Mesothelial cell of epicardium (in vitro differentiated cells): ENCODE measurements around the gene JAM3. TPM values are rescaled to one million over a fixed set of nuclear protein-coding genes. Genes with fewer than 3 reads are reported as not detected.

Experiments
- DNase-seq, 2 experiments: peaks; one replicate each; pipeline ENCODE4 v3.0.0; 2021; ENCODE audit warnings: low spot score in 2 of 2; ENCODE audit not compliant: unreplicated experiment in 2 of 2
- H3K27ac Mint-ChIP-seq: 2 replicates; pipeline ENCODE4 v1.8.0; 2021; ENCODE audit warnings: mixed read lengths
- H3K27me3 Mint-ChIP-seq: 2 replicates; pipeline ENCODE4 v1.8.0; 2021; ENCODE audit warnings: low read depth, mixed read lengths
- H3K36me3 Mint-ChIP-seq: 2 replicates; pipeline ENCODE4 v1.8.0; 2021; ENCODE audit warnings: mixed read lengths
- H3K4me1 Mint-ChIP-seq: 2 replicates; pipeline ENCODE4 v1.8.0; 2021; ENCODE audit warnings: mixed read lengths
- H3K4me3 Mint-ChIP-seq: 2 replicates; pipeline ENCODE4 v1.8.0; 2021; ENCODE audit warnings: mild to moderate bottlenecking, moderate library complexity, mixed read lengths
- H3K9me3 Mint-ChIP-seq: 2 replicates; pipeline ENCODE4 v1.8.0; 2021; ENCODE audit warnings: mixed read lengths
- CTCF ChIP-seq: fragments of 200-600 bp; sonication (generic); IDR thresholded peaks from one replicate; pipeline ENCODE4 v1.5.0; 2021; ENCODE audit warnings: antibody characterized with exemption; ENCODE audit not compliant: unreplicated experiment
- total RNA-seq: library from RNA; stranded (reverse); gene quantifications from 3 replicates; pipeline ENCODE4 v1.2.1, GENCODE V29; 2021

The JAM3 gene
- total RNA-seq, 1 donor from 2014 or later, result 36.2 TPM

- TF ChIP-seq CTCF, result no peak
- Mint-ChIP-seq H3K4me1 (peaks cover 17% of the 10 kb centered on the region), H3K9me3 (no peaks in the 10 kb centered on the region), H3K27ac (no peak overlapping the region), H3K4me3 (peak overlapping the region; percentile 58), H3K36me3 (peaks cover 4% of the 10 kb centered on the region), H3K27me3 (peaks cover 37% of the 10 kb centered on the region)
- DNase-seq, result peak in 1 of 2 experiments; percentile 53
Observed at GRCh38 chr11:134124660-134125451, 56.0 kb downstream of the JAM3 start.

- peaks cover 11% of the 10 kb centered on the region for H3K4me1 Mint-ChIP-seq
- no peak for TF ChIP-seq CTCF
- peaks cover 7% of the 10 kb centered on the region for H3K36me3 Mint-ChIP-seq
- H3K27me3 Mint-ChIP-seq, result peaks cover 37% of the 10 kb centered on the region
- H3K27ac Mint-ChIP-seq, result no peak overlapping the region
- no peak for DNase-seq
- H3K9me3 Mint-ChIP-seq, result no peaks in the 10 kb centered on the region
- no peak overlapping the region for H3K4me3 Mint-ChIP-seq
Observed at GRCh38 chr11:134125507-134125906, 56.6 kb downstream of the JAM3 start.

- no peak for TF ChIP-seq CTCF
- Mint-ChIP-seq H3K9me3 (peaks cover 7% of the 10 kb centered on the region), H3K4me1 (peaks cover 5% of the 10 kb centered on the region), H3K4me3 (no peak overlapping the region), H3K27me3 (peaks cover 37% of the 10 kb centered on the region), H3K27ac (no peak overlapping the region), H3K36me3 (peaks cover 12% of the 10 kb centered on the region)
- no peak for DNase-seq
Observed at GRCh38 chr11:134126217-134126822, 57.4 kb downstream of the JAM3 start.

- TF ChIP-seq CTCF, result no peak
- Mint-ChIP-seq H3K4me1 (no peaks in the 10 kb centered on the region), H3K4me3 (no peak overlapping the region), H3K27me3 (no peaks in the 10 kb centered on the region), H3K27ac (no peak overlapping the region), H3K36me3 (peaks cover 39% of the 10 kb centered on the region), H3K9me3 (peaks cover 49% of the 10 kb centered on the region)
- no peak for DNase-seq
Observed at GRCh38 chr11:134131628-134132244, 62.9 kb downstream of the JAM3 start.

GRCh38 chr11:134132808-134133207 lies 63.9 kb downstream of the JAM3 start:
- DNase-seq, result no peak
- Mint-ChIP-seq H3K4me1 (no peaks in the 10 kb centered on the region), H3K4me3 (no peak overlapping the region), H3K36me3 (peaks cover 39% of the 10 kb centered on the region), H3K27ac (no peak overlapping the region), H3K9me3 (peaks cover 52% of the 10 kb centered on the region), H3K27me3 (no peaks in the 10 kb centered on the region)
- no peak for TF ChIP-seq CTCF
